Ishikawa (cell line): ENCODE data around the gene KLHL11.

Experiments used
- CEBPB ChIP-seq: IDR thresholded peaks from 2 replicates; pipeline ENCODE4 v1.6.1; 2012
- CREB1 ChIP-seq: IDR thresholded peaks from 2 replicates; pipeline ENCODE4 v1.6.1; 2012; ENCODE audit warnings: low read depth
- EGR1 ChIP-seq: IDR thresholded peaks from 2 replicates; pipeline ENCODE4 v1.6.1; 2012
- EP300 ChIP-seq: IDR thresholded peaks from 2 replicates; pipeline ENCODE4 v1.6.1; 2012; ENCODE audit warnings: borderline replicate concordance
- FOXM1 ChIP-seq: IDR thresholded peaks from 2 replicates; pipeline ENCODE4 v1.6.1; 2012; ENCODE audit warnings: low read depth, borderline replicate concordance
- MAX ChIP-seq: IDR thresholded peaks from 2 replicates; pipeline ENCODE4 v1.6.1; 2012
- NFIC ChIP-seq: IDR thresholded peaks from 2 replicates; pipeline ENCODE4 v1.6.1; 2012
- RAD21 ChIP-seq: IDR thresholded peaks from 2 replicates; pipeline ENCODE4 v1.6.1; 2012; ENCODE audit warnings: low read depth
- REST ChIP-seq: IDR thresholded peaks from 2 replicates; pipeline ENCODE4 v1.6.1; 2012; ENCODE audit warnings: low read depth, mild to moderate bottlenecking
- TAF1 ChIP-seq: IDR thresholded peaks from 2 replicates; pipeline ENCODE4 v1.6.1; 2012; ENCODE audit warnings: low read depth, mild to moderate bottlenecking
- TCF12 ChIP-seq: IDR thresholded peaks from 2 replicates; pipeline ENCODE4 v1.6.1; 2012; ENCODE audit warnings: low read depth
- TEAD4 ChIP-seq: IDR thresholded peaks from 2 replicates; pipeline ENCODE4 v1.6.1; 2012
- USF1 ChIP-seq: IDR thresholded peaks from 2 replicates; pipeline ENCODE4 v1.6.1; 2012
- YY1 ChIP-seq: IDR thresholded peaks from 2 replicates; pipeline ENCODE4 v1.6.1; 2012; ENCODE audit warnings: low read depth
- ZBTB7A ChIP-seq: IDR thresholded peaks from 2 replicates; pipeline ENCODE4 v1.6.1; 2012; ENCODE audit warnings: low read depth

The KLHL11 gene

GRCh38 chr17:41912925-41913324 lies 47.7 kb upstream of the KLHL11 start:
- TF ChIP-seq TEAD4 (no peak), RAD21 (no peak), TCF12 (no peak), YY1 (no peak), TAF1 (no peak), CEBPB (no peak), ZBTB7A (no peak), EGR1 (no peak)

DNA sequence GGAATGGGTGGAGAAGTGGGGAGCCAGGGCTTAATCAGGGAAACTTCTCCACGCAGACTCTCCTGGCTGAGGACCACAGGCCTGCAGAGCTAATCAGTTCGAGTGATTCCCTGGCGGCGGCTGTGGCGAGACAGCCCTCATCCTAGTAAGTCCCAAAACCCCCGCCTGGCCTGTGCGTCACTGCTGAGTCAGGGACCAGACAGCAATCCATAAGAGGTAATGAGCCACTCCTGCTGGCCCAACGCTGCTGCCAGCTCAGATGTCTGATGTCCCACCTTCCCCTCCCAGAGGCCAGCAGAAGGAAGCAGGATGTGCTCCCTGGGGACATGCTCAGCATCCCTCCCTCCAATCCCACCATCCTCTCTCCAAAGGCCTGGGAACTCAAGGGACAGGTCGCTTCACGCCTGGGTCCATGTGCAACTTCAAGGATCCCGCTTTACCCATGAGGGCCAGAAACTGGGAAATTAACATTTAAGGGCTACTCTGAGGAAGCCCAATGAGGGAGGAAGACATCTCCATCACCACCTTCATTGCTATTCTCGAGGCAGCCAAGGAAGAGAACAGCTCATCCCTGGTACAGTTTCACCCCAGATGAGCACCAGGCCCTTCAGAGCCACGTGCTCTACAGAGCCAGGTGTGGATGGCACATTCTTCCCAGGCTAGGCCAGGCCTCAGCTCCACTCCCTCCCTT lies 45.6 kb upstream of the KLHL11 start:
- TF ChIP-seq TEAD4 = no peak
- no peak for TF ChIP-seq FOXM1
- no peak for TF ChIP-seq TCF12
- no peak for TF ChIP-seq EGR1
- no peak for TF ChIP-seq NFIC

DNA sequence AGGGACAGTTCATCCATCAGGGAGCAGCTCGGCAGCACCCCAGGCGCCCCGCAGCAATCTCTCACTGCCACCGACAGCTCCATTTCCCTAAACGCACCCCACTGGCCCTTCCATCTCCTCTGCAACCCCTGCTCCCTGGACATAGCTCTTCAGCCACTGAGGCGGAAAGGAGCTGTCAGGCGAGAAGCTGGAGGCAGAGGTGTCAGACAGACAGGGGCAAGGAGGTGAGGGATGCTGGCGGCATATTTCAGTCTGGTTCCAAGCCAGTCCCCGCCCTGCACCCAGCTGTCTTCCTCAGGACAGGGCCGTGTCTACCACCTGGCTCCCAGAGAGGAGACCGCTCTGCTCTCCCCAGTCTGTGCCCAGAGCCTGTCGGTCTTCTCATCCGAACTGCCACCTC lies 43.9 kb upstream of the KLHL11 start:
- TF ChIP-seq ZBTB7A (no peak), RAD21 (no peak), EGR1 (no peak), YY1 (no peak), CREB1 (no peak), USF1 (no peak), REST (no peak), MAX (no peak), TEAD4 (no peak), TCF12 (no peak), FOXM1 (no peak)

DNA sequence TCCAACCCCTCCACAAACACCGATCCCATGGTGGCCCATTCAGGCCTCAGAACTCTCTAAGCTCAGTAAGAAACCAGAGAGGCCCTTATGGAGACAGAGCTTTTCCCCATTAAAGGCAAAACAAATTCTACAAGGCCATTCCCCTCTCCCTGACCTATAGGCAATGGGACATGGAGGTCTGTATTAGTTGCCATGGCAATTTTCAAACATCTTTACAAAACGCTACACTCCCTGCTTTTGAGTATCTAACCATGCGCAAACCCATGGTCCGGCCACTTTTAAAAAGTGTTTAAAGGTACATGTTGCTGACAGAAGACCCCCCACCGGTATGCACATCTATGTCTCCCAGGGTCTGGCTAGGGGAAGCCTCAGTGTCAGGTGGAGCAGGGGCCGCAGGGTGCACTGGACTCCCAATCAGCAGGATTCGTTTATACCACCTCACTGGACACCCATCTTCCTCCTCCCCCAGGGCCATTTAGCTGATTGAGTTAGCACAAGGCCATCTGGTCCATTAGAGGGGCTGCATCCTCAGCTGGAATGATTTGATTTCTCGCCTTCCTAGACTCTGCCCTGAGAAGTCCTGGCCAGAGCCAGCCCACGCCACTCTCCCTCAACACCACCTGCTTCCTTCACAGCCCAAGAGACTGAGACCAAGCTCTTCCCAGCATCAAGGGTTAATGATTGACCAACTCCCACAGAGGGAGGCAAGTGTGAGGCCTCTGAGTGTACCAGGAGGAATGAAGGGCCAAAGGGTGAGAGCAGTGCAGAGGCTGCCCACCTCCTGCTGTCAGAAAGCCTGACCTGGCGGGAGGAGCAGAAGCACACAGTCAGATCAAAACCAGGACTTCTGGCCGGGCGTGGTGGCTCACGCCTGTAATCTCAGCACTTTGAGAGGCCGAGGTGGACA lies 42.7 kb upstream of the KLHL11 start:
- TF ChIP-seq REST (no peak), NFIC (no peak), TEAD4 (no peak), YY1 (no peak), EP300 (no peak), CEBPB (no peak), ZBTB7A (no peak), MAX (no peak)

DNA sequence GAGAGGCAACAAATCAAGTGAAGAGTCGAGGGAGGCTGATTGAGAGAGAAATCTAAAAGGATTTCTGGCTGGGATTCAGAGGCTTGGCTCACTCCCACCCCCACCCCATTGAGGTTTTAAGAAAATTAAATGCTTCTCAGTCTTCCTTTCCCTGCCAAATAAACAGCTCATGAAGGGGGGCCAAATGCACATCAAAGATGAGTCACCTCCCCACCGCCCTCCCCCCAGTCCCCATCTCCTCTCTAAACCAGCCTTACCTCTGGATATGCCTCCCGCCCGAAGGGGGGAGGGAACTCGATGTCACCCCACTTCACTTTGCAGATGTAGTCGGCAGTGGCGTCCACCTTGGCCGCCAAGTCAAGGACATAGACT lies 41.9 kb upstream of the KLHL11 start:
- no peak for TF ChIP-seq TAF1
- no peak for TF ChIP-seq NFIC
- no peak for TF ChIP-seq RAD21
- TF ChIP-seq TCF12 = no peak
- TF ChIP-seq EGR1 = no peak
- no peak for TF ChIP-seq USF1
- no peak for TF ChIP-seq EP300
- no peak for TF ChIP-seq TEAD4
- no peak for TF ChIP-seq YY1
- TF ChIP-seq CEBPB = no peak
- no peak for TF ChIP-seq FOXM1

DNA sequence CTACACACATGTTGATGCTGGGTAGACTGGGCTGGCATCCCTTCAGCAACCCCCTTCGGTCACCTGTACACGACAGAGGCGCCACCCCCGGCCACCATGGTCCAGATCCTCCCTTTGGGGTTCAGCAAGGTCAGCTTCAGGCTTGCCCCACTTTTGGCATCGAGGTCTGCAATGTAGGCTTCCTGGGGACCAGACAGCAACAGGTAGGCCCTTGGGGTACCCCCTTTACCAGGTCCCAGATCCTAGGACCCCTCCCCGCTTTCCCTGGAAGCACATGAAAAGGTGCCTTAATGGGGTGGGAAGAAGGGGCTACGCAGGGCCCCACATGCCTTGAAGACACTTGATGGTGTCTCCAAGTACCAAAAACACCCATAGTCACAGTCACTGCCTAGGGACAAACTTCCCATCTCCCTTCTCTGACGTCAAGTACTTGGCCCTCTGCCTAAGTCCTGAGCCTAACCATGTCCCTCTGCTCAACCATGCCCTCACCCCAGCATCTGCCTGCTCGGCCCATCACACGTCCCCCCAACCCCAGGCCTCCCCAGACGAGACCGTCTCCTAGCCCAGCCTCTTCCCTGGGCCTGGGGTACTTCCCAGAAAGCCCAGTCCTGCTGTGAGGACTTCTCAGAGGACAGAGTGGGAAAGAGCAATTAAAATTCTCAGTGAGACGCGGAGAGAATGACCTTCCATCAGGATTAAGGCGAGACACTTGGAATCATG lies 41.4 kb upstream of the KLHL11 start:
- TF ChIP-seq ZBTB7A (no peak), USF1 (no peak), RAD21 (no peak), REST (no peak), CEBPB (no peak), TEAD4 (no peak), TAF1 (no peak), EGR1 (no peak), YY1 (no peak), MAX (no peak), NFIC (no peak), TCF12 (no peak), EP300 (no peak), FOXM1 (no peak), CREB1 (no peak)
